DND-41 (cell line): ENCODE data around the gene RASL12.
A peak's percentile ranks its signal among the peaks of the same experiment; 100 is the strongest.

Source experiments
- ATAC-seq: fragments of 200-7000 bp; cut with Tn5 transposase; 3 replicates; pipeline ENCODE4 v1.9.1; 2021; ENCODE audit warnings: low read depth; ENCODE audit not compliant: insufficient read depth
- DNase-seq: peaks from one replicate; pipeline ENCODE4 v3.0.0-alpha.2; 2020
- H2AFZ ChIP-seq: 2 replicates; pipeline ENCODE4 v1.6.0; 2012; ENCODE audit warnings: low read depth, low read length
- H3K27ac ChIP-seq: 2 replicates; pipeline ENCODE4 v1.5.1; 2012; ENCODE audit warnings: low read length, inconsistent platforms
- H3K27me3 ChIP-seq: fragments of 200-600 bp; sonication (generic); 2 replicates; pipeline ENCODE4 v1.6.0; 2012; ENCODE audit warnings: low read length, mild to moderate bottlenecking, inconsistent platforms; ENCODE audit not compliant: insufficient read depth, poor library complexity
- H3K36me3 ChIP-seq: 2 replicates; pipeline ENCODE4 v1.5.1; 2012; ENCODE audit warnings: low read length, inconsistent platforms; ENCODE audit not compliant: insufficient read depth
- H3K4me1 ChIP-seq: 2 replicates; pipeline ENCODE4 v1.5.1; 2012; ENCODE audit warnings: mild to moderate bottlenecking, low read length; ENCODE audit not compliant: insufficient read depth
- H3K4me2 ChIP-seq: 2 replicates; pipeline ENCODE4 v1.6.0; 2012; ENCODE audit warnings: mild to moderate bottlenecking, moderate library complexity, low read length, inconsistent platforms; ENCODE audit not compliant: insufficient read depth
- H3K4me3 ChIP-seq, 2 experiments: fragments of 200-600 bp in 1 of 2; shearing (Covaris generic) in 1 of 2; 2 replicates each; pipeline ENCODE4 v1.5.1; 2012 to 2016; ENCODE audit warnings: inconsistent platforms in 2 of 2, low read length in 2 of 2, mild to moderate bottlenecking in 2 of 2, low read depth in 1 of 2, moderate library complexity in 1 of 2
- H3K79me2 ChIP-seq: 2 replicates; pipeline ENCODE4 v1.6.0; 2012; ENCODE audit warnings: low read length, inconsistent platforms; ENCODE audit not compliant: insufficient read depth
- H3K9ac ChIP-seq: 2 replicates; pipeline ENCODE4 v1.6.0; 2012; ENCODE audit warnings: low read depth, mild to moderate bottlenecking, inconsistent platforms, low read length, moderate library complexity
- H3K9me3 ChIP-seq: 2 replicates; pipeline ENCODE4 v1.5.1; 2012; ENCODE audit warnings: low read length, moderate library complexity, mild to moderate bottlenecking, inconsistent platforms; ENCODE audit not compliant: insufficient read depth, severe bottlenecking
- H4K20me1 ChIP-seq: 2 replicates; pipeline ENCODE4 v1.6.0; 2012; ENCODE audit warnings: low read length; ENCODE audit not compliant: insufficient read depth
- EZH2 ChIP-seq: IDR thresholded peaks from 3 replicates; pipeline ENCODE4 v1.6.1; 2012; ENCODE audit warnings: borderline replicate concordance, low read depth, mild to moderate bottlenecking, moderate library complexity, low read length, inconsistent platforms; ENCODE audit not compliant: severe bottlenecking
- TF ChIP-seq, protein P1 (sequence below): IDR thresholded peaks from 2 replicates; pipeline ENCODE4 v1.5.1; 2012; ENCODE audit warnings: borderline replicate concordance, low read length, moderate library complexity, mild to moderate bottlenecking; ENCODE audit not compliant: poor library complexity, severe bottlenecking; ENCODE audit errors: extremely low read depth

RASL12 gene

DNA sequence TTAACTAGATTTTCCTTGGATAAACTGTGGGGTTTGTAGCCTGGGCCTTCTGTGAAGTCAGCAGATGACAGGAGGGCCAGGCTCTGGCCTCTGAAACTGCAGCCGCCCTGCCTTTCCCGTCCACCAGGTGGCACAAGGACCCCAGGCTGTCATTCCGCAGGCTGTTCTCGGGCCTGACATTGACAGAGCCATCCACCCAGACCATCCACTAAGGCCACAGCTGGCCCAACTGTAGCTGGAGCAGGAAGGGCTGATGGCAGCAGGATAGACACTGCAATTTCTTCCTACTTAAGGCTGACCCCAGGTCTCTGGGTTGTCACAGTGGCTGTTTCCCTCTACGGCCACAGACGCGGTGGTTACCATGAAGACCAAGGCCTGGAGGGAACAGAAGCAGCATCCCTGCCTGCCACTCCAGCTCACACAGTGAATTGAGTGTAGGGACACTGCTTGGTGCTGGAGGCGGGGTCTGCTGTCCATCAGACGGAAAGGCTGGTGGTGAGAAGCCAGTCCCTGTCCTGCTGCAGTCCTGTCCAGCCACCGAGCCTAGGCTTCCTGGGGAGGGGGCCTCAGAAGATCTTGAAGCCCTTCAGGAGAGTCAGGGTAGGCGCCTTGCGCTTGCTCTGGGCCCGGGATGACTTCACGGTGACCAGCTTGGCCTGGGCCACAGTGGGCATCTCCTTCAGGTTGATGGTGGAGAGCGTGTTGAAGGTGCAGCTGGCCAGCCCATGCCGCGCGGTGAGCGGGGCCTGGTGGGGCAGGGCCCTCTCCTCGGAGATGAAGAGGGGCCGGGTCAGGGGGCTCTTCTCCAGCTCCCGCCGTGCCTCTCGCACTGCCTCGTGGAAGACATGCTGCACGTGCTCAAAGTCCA lies 13.2 kb downstream of the RASL12 start:
- no peak overlapping the region for H3K9ac ChIP-seq

DNA sequence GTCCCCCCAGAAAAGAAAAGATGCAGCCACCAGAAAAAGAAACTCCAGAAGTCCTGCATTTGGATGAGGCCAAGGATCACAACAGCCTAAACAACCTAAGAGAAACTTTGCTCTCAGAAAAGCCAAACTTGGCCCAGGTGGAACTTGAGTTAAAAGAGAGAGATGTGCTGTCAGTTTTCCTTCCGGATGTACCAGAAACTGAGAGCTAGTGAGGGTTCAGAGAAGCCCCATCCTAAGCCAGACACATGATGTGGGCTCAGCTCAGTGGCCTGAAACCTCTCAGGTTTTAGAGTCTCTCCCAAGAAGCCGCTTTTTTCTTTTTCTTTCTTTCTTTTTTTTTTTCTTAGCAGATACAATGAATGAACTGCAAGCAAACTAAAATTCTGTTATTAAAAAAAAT lies 14.8 kb downstream of the RASL12 start:
- no peaks in the 10 kb centered on the region for H3K27me3 ChIP-seq
- H4K20me1 ChIP-seq, result no peaks in the 10 kb centered on the region
- no peak overlapping the region for H3K4me2 ChIP-seq
- H3K9ac ChIP-seq, result no peak overlapping the region
- H3K36me3 ChIP-seq, result no peaks in the 10 kb centered on the region
- no peak overlapping the region for H3K27ac ChIP-seq
- TF ChIP-seq EZH2, result no peak
- TF ChIP-seq, protein P1, sequence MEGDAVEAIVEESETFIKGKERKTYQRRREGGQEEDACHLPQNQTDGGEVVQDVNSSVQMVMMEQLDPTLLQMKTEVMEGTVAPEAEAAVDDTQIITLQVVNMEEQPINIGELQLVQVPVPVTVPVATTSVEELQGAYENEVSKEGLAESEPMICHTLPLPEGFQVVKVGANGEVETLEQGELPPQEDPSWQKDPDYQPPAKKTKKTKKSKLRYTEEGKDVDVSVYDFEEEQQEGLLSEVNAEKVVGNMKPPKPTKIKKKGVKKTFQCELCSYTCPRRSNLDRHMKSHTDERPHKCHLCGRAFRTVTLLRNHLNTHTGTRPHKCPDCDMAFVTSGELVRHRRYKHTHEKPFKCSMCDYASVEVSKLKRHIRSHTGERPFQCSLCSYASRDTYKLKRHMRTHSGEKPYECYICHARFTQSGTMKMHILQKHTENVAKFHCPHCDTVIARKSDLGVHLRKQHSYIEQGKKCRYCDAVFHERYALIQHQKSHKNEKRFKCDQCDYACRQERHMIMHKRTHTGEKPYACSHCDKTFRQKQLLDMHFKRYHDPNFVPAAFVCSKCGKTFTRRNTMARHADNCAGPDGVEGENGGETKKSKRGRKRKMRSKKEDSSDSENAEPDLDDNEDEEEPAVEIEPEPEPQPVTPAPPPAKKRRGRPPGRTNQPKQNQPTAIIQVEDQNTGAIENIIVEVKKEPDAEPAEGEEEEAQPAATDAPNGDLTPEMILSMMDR, result no peak
- H3K4me1 ChIP-seq, result peaks cover 34% of the 10 kb centered on the region
- no peak for ATAC-seq
- no peak for DNase-seq
- no peaks in the 10 kb centered on the region for H3K79me2 ChIP-seq
- H3K9me3 ChIP-seq, result no peaks in the 10 kb centered on the region
- H2AFZ ChIP-seq, result no peak overlapping the region
- no peak overlapping the region for H3K4me3 ChIP-seq

More for the DNA sequence above, 13.2 kb downstream of the RASL12 start:
- DNase-seq, result peak; percentile 70
- Histone ChIP-seq H2AFZ (peak overlapping the region; percentile 33; the same call in 1 of the 2 replicates), H4K20me1 (no peaks in the 10 kb centered on the region), H3K27me3 (no peaks in the 10 kb centered on the region), H3K9me3 (no peaks in the 10 kb centered on the region), H3K36me3 (no peaks in the 10 kb centered on the region), H3K4me2 (no peak overlapping the region), H3K4me3 (no peak overlapping the region), H3K79me2 (no peaks in the 10 kb centered on the region), H3K27ac (no peak overlapping the region), H3K4me1 (peaks cover 25% of the 10 kb centered on the region)
- TF ChIP-seq, protein P1, result peak; percentile 87
- no peak for TF ChIP-seq EZH2
- peak; percentile 57 for ATAC-seq

DNA sequence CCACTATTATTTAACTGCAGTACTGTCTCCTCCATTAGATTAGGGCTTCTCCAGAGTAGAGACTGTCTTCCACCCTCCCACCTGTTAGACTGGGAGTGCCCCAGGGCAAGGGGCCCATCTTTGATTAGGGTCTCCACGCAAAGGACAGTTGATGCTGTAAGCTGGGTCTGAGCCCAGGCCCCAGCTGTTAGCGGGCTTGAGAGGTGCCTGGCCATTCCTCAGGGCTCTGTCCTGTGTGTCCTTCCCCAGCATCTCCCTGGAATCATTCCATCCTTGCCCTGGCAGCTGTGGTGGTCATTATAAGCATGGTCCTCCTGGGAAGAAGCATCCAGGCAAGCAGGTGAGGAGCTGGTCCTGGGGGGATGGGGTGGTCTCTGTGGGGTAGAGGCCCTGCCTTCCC lies 16.5 kb downstream of the RASL12 start:
- no peaks in the 10 kb centered on the region for H3K9me3 ChIP-seq
- ATAC-seq (no peak), DNase-seq (no peak)
- no peak overlapping the region for H3K4me2 ChIP-seq
- TF ChIP-seq EZH2, result no peak
- TF ChIP-seq, protein P1, result no peak
- peaks cover 31% of the 10 kb centered on the region for H3K4me1 ChIP-seq
- no peaks in the 10 kb centered on the region for H3K27me3 ChIP-seq
- no peak overlapping the region for H3K27ac ChIP-seq
- no peak overlapping the region for H3K4me3 ChIP-seq
- no peak overlapping the region for H3K9ac ChIP-seq
- H2AFZ ChIP-seq, result no peak overlapping the region
- no peaks in the 10 kb centered on the region for H3K79me2 ChIP-seq
- H4K20me1 ChIP-seq, result no peaks in the 10 kb centered on the region
- no peaks in the 10 kb centered on the region for H3K36me3 ChIP-seq
